ENCODE measurements around the gene PRKCH.

The PRKCH gene

DNA sequence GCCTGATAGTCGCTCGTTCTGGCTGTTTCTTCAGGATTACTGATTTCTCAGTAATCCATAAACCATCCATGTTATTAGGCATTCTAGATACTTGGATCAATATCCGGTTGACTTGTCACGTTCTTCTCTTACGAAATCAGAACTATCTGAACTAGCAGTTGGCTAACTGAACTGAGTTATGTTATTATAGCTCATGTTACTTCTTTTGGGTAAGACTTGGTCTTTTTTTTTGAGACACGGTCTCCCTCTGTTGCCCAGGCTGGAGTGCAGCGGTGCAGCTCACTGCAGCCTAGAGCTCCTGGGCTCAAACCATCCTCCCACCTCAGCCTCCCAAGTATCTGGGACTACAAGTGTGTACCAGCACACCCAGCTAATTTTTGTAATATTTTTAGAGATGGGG, 178.6 kb downstream of the PRKCH start:
- H3K4me3 ChIP-seq (ENCODE audit: low read depth, low read length), result no peak overlapping the region
- TF ChIP-seq, protein P1, sequence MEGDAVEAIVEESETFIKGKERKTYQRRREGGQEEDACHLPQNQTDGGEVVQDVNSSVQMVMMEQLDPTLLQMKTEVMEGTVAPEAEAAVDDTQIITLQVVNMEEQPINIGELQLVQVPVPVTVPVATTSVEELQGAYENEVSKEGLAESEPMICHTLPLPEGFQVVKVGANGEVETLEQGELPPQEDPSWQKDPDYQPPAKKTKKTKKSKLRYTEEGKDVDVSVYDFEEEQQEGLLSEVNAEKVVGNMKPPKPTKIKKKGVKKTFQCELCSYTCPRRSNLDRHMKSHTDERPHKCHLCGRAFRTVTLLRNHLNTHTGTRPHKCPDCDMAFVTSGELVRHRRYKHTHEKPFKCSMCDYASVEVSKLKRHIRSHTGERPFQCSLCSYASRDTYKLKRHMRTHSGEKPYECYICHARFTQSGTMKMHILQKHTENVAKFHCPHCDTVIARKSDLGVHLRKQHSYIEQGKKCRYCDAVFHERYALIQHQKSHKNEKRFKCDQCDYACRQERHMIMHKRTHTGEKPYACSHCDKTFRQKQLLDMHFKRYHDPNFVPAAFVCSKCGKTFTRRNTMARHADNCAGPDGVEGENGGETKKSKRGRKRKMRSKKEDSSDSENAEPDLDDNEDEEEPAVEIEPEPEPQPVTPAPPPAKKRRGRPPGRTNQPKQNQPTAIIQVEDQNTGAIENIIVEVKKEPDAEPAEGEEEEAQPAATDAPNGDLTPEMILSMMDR (conservative IDR thresholded peaks at IDR 0.05; ENCODE audit: low read depth, low read length), result no peak
- no peak for DNase-seq (ENCODE audit: low read depth)

DNA sequence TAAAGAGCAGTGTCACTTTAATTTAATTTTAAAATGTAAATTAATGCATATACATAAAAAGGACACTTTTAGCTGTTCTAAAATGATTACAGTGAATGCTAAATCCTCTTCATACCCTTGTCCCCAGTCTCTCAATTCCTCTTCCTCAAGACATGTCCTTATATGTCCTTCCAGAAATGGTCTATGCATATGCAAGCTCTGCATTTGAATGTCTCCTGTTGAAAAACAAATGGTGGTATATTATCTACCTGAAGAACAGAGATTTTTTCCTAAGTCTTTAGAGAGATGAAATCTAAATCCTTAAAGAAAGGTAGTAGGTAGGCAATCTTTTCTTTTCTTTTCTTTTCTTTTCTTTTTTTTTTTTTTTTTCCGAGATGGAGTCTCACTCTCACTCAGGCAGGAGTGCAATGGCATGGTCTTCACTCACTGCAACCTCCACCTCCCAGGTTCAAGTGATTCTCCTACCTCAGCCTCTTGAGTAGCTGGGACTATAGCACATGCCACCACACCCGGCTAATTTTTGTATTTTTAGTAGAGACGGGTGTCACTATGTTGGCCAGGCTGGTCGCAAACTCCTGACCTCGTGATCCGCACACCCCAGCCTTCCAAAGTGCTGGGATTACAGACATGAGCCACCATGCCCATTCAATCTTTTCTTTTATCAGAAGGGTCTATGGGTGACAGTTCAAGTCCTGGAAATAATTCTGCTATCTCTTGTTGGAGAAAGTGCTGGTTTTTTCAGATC, 180.5 kb downstream of the PRKCH start:
- no peak for DNase-seq (ENCODE audit: low read depth)
- H3K4me3 ChIP-seq (ENCODE audit: low read depth, low read length), result no peak overlapping the region
- TF ChIP-seq, protein P1 (conservative IDR thresholded peaks at IDR 0.05; ENCODE audit: low read depth, low read length), result no peak

DNA sequence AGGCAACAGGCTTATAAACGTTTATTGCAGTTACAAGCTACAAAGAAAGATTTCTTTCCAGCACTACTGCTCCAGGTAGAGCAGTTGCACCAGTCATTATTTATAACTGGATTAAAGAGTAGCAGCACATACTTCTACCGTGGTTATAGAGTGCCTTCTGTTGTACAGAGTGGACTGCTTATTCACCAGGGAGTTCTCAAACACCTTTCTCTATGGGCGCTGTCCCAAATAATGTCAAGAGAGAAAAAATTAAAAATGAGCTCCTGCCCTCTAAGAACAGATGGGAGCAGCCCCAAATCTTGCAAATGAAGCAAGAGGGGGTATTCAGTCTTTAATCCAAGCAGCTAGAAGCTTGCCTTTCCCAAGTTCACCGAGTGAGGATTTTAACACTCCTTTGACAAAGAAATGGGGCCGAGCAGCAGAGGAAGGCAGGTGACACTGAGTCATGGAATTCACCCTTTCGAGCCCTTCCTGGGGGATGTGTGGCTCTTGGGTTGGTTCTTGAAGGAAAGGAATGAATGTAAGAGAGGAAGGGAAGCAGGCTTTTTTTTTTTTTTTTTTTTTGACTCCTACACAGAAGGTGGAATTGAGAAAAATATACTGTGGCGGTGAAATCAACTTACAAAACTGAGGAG, 181.2 kb downstream of the PRKCH start:
- TF ChIP-seq, protein P1 (conservative IDR thresholded peaks at IDR 0.05; ENCODE audit: low read depth, low read length), result no peak
- no peak for DNase-seq (ENCODE audit: low read depth)
- H3K4me3 ChIP-seq (ENCODE audit: low read depth, low read length), result no peak overlapping the region

DNA sequence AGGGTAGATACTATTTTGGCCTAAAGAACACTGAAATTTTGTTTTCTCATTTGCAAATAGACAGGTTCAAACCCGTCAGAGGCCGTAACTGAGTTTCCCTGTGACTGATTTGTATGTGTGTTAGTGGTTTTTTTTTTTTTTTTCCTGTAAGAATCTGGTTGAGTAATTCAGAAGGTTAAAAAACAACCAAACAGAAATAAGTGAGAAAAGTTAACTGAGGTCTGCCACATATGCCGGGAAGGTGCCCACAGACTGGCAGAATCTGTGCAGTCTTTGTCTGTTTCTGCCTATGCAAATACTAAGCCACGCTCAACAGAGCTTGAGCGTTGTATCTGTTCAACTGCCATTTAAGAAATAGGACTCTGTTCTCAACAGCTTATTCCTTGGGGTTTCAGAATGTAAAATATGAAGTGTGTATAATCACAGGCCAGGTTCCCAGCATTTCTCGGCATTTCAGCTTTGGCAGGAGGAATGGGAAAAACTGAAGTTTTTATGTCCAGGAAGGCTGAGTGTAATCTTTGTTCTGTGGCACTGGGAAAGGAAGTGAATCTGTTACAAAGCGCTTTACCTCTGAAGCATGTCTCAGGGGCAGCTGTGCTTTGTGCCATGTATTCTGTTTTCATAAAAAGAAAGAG, 181.9 kb downstream of the PRKCH start:
- peak; percentile 46 for DNase-seq (ENCODE audit: low read depth)
- TF ChIP-seq, protein P1 (conservative IDR thresholded peaks at IDR 0.05; ENCODE audit: low read depth, low read length), result no peak
- no peak overlapping the region for H3K4me3 ChIP-seq (ENCODE audit: low read depth, low read length)

DNA sequence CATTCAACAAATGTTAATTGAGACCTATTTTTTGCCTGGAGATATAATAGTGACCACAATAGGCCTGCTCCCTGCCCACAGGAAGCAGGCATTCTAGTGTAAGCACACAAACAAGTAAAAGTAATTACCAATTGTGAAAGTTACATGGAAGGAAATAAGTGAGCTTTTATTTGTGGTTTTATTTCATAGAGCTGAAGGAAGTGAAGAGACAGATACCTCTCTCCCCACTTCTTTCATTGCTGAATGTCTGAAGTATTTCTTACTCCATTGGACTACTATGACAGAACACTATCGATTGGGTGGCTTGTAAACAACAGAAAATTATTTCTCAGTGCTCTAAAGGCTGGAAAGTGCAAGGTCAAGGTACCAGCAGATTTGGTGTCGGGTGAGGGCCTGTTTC, 183.5 kb downstream of the PRKCH start:
- H3K4me3 ChIP-seq (ENCODE audit: low read depth, low read length), result no peak overlapping the region
- no peak for DNase-seq (ENCODE audit: low read depth)
- TF ChIP-seq, protein P1 (conservative IDR thresholded peaks at IDR 0.05; ENCODE audit: low read depth, low read length), result no peak

DNA sequence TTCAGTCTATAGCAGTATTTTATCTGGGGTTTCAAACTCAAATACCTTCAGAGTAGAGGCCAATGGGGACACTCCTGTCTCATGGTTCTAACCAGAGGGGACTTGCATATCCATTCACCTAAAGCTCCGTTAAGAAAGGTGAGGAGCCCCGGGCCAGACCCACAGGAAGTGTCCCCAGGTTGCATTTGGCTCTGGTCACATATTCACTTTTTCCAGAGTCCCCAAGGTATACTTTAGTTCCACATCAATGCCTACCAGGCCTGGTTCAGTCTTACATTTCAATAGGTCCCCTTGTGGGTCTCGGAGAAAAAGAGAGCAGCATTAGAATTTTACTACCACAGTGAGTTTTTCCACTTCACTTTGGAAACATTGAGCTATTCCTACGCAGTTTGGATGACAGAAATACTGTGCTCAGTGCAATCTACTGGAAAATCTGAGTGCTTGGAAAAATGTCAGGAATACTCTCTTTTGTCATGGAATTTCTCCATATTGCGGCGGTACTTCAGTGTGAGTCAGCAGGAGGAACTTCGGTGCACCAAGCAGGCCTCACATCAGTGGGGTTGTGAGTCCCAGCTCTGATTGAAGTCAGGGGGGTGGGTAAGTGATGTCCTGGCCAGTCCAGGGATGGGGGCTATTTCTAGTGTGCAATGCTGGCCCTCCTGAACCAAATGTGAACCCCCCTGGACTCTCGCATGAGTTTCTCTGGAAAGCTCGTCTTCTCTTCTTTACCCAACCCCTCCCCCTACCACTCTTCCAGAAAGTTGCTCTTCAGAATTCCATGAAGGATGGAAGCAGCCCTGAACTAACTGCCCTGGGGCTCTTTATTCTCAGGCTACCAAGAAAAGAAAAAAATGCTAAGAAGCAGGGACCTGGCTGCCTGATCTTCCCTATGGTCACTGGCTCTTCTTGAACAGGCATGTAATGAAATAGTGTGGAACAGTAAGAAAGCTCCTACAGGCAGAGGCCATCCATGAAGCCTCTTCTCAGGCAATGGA, 184.7 kb downstream of the PRKCH start:
- no peak overlapping the region for H3K4me3 ChIP-seq (ENCODE audit: low read depth, low read length)
- no peak for DNase-seq (ENCODE audit: low read depth)
- TF ChIP-seq, protein P1 (conservative IDR thresholded peaks at IDR 0.05; ENCODE audit: low read depth, low read length), result no peak
